Neural progenitor cell (in vitro differentiated cells): ENCODE data around the gene TGFBR2. TPM values are rescaled to one million over a fixed set of nuclear protein-coding genes. Genes with fewer than 3 reads are reported as not detected.
"Not testable (repeated sequence)": the region's sequence is repeated elsewhere in the genome, so short reads cannot be mapped to it uniquely, and the experiment has no call there.

Experiments
- DNase-seq: peaks from one replicate; pipeline ENCODE4 v3.0.0-alpha.2; 2016; ENCODE audit warnings: low spot score
- H2AFZ ChIP-seq: fragments of 200-600 bp; sonication (generic); replicated peaks from 2 replicates; pipeline ENCODE4 v1.6.1; 2016; ENCODE audit warnings: antibody characterized with exemption
- H3F3A ChIP-seq: fragments of 200-600 bp; sonication (generic); 2 replicates; pipeline ENCODE4 v1.6.1; 2016; ENCODE audit warnings: antibody characterized with exemption, low read depth
- H3K27ac ChIP-seq: fragments of 200-600 bp; sonication (generic); 2 replicates; pipeline ENCODE4 v1.5.1; 2016; ENCODE audit warnings: mild to moderate bottlenecking
- H3K27me3 ChIP-seq: fragments of 200-600 bp; sonication (generic); 2 replicates; pipeline ENCODE4 v1.6.1; 2016; ENCODE audit warnings: mild to moderate bottlenecking, moderate library complexity
- H3K36me3 ChIP-seq: fragments of 200-600 bp; sonication (generic); 2 replicates; pipeline ENCODE4 v1.5.1; 2016
- H3K4me1 ChIP-seq: fragments of 200-600 bp; sonication (generic); 2 replicates; pipeline ENCODE4 v1.6.1; 2016; ENCODE audit warnings: mixed run types
- H3K4me2 ChIP-seq: fragments of 200-600 bp; sonication (generic); 2 replicates; pipeline ENCODE4 v1.6.1; 2016
- H3K4me3 ChIP-seq: fragments of 200-600 bp; sonication (generic); 2 replicates; pipeline ENCODE4 v1.5.1; 2016
- H3K79me2 ChIP-seq: fragments of 200-600 bp; sonication (generic); 2 replicates; pipeline ENCODE4 v1.6.1; 2016; ENCODE audit warnings: low read depth
- H3K9ac ChIP-seq: fragments of 200-600 bp; sonication (generic); 2 replicates; pipeline ENCODE4 v1.6.1; 2016
- H3K9me3 ChIP-seq: fragments of 200-600 bp; sonication (generic); 2 replicates; pipeline ENCODE4 v1.5.1; 2016; ENCODE audit warnings: low read depth
- H4K20me1 ChIP-seq: fragments of 200-600 bp; sonication (generic); 2 replicates; pipeline ENCODE4 v1.6.1; 2016; ENCODE audit warnings: low read depth
- H3K27ac Mint-ChIP-seq: 3 replicates; pipeline ENCODE4 v1.8.0; 2021; ENCODE audit warnings: mixed read lengths
- H3K27me3 Mint-ChIP-seq: 2 replicates; pipeline ENCODE4 v1.8.0; 2022; ENCODE audit warnings: low read depth, mild to moderate bottlenecking, inconsistent platforms, moderate library complexity, mixed read lengths; ENCODE audit not compliant: insufficient read depth
- H3K36me3 Mint-ChIP-seq: 3 replicates; pipeline ENCODE4 v1.8.0; 2021; ENCODE audit warnings: mixed read lengths
- H3K4me1 Mint-ChIP-seq: 3 replicates; pipeline ENCODE4 v1.8.0; 2021; ENCODE audit warnings: mixed read lengths
- H3K4me3 Mint-ChIP-seq: 3 replicates; pipeline ENCODE4 v1.8.0; 2021; ENCODE audit warnings: mild to moderate bottlenecking, moderate library complexity, mixed read lengths
- H3K9me3 Mint-ChIP-seq: 3 replicates; pipeline ENCODE4 v1.8.0; 2020; ENCODE audit warnings: mixed read lengths
- EZH2 ChIP-seq: fragments of 200-600 bp; sonication (generic); IDR thresholded peaks from 2 replicates; pipeline ENCODE4 v1.6.1; 2017; ENCODE audit warnings: antibody characterized with exemption, mild to moderate bottlenecking, moderate library complexity
- EZH2phosphoT487 ChIP-seq: fragments of 200-600 bp; sonication (generic); IDR thresholded peaks from 2 replicates; pipeline ENCODE4 v1.6.1; 2017; ENCODE audit warnings: antibody characterized with exemption
- total RNA-seq: library from RNA; depleted of rRNA; stranded (reverse); fragments of >200 nt; gene quantifications from 2 replicates; pipeline ENCODE4 v1.2.3, GENCODE V29; 2015; ENCODE audit warnings: low replicate concordance
- TF ChIP-seq, protein P1 (sequence below): fragments of 200-600 bp; sonication (generic); IDR thresholded peaks from 2 replicates; pipeline ENCODE4 v1.5.1; 2017; ENCODE audit warnings: antibody characterized with exemption, mild to moderate bottlenecking

Gene TGFBR2
- total RNA-seq, 1 donor from 2014 or later: 7.3 TPM

DNA sequence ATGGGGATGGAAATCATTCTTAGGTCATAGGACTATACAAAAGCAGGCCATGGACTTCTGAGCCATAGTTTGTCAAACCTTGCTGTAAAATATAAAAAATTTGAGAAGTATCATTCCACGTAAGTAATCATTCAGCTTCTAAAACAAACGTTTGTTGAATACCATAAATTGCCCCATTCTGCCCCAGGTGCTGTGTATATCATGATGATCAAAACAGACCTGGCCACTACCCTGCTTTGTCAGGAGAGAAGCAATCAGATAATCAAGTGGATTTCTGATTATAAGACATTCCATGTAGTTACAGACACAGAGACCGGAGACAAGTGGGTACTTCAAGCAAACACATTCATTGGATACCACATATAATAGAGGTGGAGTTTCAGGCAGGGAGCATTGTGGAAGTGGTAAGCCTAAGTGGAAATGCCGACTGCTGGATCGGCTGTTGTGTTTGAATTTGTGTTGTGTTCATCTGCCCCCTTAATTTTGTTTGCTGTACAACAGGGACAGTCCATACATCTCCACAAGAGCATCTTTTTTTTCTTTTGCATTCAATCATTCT is 61.7 kb downstream of the TGFBR2 start:
- H3K36me3 Mint-ChIP-seq: peaks cover 38% of the 10 kb centered on the region
- Histone ChIP-seq H3K79me2 (no peaks in the 10 kb centered on the region), H3K4me3 (no peak overlapping the region), H3K9ac (no peak overlapping the region), H2AFZ (no peak overlapping the region), H3K27me3 (no peaks in the 10 kb centered on the region), H3K9me3 (no peaks in the 10 kb centered on the region), H3F3A (no peaks in the 10 kb centered on the region), H3K27ac (no peak overlapping the region), H4K20me1 (no peaks in the 10 kb centered on the region), H3K36me3 (no peaks in the 10 kb centered on the region), H3K4me2 (peak overlapping the region; percentile 23), H3K4me1 (peaks cover 22% of the 10 kb centered on the region)
- no peaks in the 10 kb centered on the region for H3K27me3 Mint-ChIP-seq
- DNase-seq: no peak
- H3K4me1 Mint-ChIP-seq: peaks cover 45% of the 10 kb centered on the region
- no peak overlapping the region for H3K4me3 Mint-ChIP-seq
- TF ChIP-seq, protein P1, sequence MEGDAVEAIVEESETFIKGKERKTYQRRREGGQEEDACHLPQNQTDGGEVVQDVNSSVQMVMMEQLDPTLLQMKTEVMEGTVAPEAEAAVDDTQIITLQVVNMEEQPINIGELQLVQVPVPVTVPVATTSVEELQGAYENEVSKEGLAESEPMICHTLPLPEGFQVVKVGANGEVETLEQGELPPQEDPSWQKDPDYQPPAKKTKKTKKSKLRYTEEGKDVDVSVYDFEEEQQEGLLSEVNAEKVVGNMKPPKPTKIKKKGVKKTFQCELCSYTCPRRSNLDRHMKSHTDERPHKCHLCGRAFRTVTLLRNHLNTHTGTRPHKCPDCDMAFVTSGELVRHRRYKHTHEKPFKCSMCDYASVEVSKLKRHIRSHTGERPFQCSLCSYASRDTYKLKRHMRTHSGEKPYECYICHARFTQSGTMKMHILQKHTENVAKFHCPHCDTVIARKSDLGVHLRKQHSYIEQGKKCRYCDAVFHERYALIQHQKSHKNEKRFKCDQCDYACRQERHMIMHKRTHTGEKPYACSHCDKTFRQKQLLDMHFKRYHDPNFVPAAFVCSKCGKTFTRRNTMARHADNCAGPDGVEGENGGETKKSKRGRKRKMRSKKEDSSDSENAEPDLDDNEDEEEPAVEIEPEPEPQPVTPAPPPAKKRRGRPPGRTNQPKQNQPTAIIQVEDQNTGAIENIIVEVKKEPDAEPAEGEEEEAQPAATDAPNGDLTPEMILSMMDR: no peak
- no peak for TF ChIP-seq EZH2phosphoT487
- no peak for TF ChIP-seq EZH2
- peak overlapping the region; percentile 38 for H3K27ac Mint-ChIP-seq
- no peaks in the 10 kb centered on the region for H3K9me3 Mint-ChIP-seq

DNA sequence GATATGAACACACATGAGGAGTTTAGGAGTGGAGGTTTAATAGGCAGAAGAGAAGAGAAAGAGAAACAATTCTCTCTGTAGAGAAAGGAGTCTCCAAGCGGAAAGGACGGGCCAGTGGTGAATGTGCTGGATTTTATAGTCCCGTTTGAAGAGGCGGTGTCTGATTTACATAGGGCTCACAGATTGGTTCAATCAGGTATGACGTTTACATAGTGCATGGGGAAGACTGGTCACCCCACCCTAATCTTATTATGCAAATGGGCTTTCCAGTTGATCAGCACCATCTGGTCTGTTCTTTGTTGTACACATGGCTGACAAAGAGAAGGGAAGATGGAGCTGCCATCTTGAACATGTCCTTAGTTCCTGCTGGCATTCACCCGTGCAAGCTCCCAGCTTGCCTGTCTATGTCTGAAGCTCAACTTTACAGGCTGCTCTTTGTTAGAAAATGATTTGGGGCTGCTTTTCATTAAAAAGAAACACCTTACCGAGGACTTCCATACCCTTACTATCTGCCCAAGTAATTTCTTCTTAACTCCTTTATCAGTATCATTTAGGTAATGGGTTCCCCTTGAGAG is 63.0 kb downstream of the TGFBR2 start:
- Mint-ChIP-seq H3K36me3 (peaks cover 39% of the 10 kb centered on the region), H3K4me1 (peaks cover 40% of the 10 kb centered on the region)
- not testable (repeated sequence) for H3K4me3 ChIP-seq, H3K36me3 ChIP-seq, H3K27ac ChIP-seq, H3K9ac ChIP-seq, H3K4me3 Mint-ChIP-seq, H3K79me2 ChIP-seq, H3K9me3 Mint-ChIP-seq, H3K9me3 ChIP-seq, H3K27me3 Mint-ChIP-seq, H2AFZ ChIP-seq, H3F3A ChIP-seq, H4K20me1 ChIP-seq, H3K4me2 ChIP-seq, H3K27me3 ChIP-seq, H3K27ac Mint-ChIP-seq
- DNase-seq: peak; percentile 37
- peaks cover 22% of the 10 kb centered on the region for H3K4me1 ChIP-seq

DNA sequence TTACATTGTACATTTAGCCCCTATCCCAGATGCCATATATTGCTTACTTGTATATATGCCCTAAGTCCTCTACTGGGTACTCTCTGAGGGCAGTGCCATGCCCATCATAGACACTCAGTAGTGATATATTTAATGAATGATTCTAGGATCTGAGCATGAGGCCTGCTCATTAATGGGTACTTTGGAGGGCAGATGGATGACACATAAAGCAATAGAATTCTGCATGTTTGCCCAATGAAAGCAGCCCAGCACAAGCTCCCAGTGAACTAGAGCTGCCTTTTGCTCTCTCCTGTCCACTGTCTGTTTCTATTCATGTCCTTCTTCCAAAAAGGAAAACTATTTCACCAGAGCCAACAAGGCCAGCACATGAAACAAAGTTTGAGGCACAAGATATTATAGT is 63.9 kb downstream of the TGFBR2 start:
- Mint-ChIP-seq H3K27me3 (no peaks in the 10 kb centered on the region), H3K4me1 (peaks cover 33% of the 10 kb centered on the region), H3K4me3 (no peak overlapping the region), H3K36me3 (peaks cover 48% of the 10 kb centered on the region), H3K9me3 (no peaks in the 10 kb centered on the region), H3K27ac (no peak overlapping the region)
- no peak for DNase-seq
- H2AFZ ChIP-seq: no peak overlapping the region
- no peaks in the 10 kb centered on the region for H3K27me3 ChIP-seq
- no peak overlapping the region for H3K27ac ChIP-seq
- no peak overlapping the region for H3K9ac ChIP-seq
- no peaks in the 10 kb centered on the region for H3F3A ChIP-seq
- H3K4me2 ChIP-seq: no peak overlapping the region
- TF ChIP-seq EZH2 (no peak), EZH2phosphoT487 (no peak)
- TF ChIP-seq, protein P1: no peak
- H3K4me1 ChIP-seq: peaks cover 22% of the 10 kb centered on the region
- H3K9me3 ChIP-seq: no peaks in the 10 kb centered on the region
- H3K79me2 ChIP-seq: no peaks in the 10 kb centered on the region
- H4K20me1 ChIP-seq: no peaks in the 10 kb centered on the region
- no peaks in the 10 kb centered on the region for H3K36me3 ChIP-seq
- H3K4me3 ChIP-seq: no peak overlapping the region

DNA sequence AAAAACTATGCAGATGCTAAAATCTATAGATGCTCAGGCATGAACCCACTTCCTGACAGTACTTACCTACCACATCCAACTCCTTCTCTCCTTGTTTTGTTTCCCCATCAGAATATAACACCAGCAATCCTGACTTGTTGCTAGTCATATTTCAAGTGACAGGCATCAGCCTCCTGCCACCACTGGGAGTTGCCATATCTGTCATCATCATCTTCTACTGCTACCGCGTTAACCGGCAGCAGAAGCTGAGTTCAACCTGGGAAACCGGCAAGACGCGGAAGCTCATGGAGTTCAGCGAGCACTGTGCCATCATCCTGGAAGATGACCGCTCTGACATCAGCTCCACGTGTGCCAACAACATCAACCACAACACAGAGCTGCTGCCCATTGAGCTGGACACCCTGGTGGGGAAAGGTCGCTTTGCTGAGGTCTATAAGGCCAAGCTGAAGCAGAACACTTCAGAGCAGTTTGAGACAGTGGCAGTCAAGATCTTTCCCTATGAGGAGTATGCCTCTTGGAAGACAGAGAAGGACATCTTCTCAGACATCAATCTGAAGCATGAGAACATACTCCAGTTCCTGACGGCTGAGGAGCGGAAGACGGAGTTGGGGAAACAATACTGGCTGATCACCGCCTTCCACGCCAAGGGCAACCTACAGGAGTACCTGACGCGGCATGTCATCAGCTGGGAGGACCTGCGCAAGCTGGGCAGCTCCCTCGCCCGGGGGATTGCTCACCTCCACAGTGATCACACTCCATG is 65.3 kb downstream of the TGFBR2 start:
- H3K79me2 ChIP-seq: no peaks in the 10 kb centered on the region

More for the DNA sequence above, 65.3 kb downstream of the TGFBR2 start:
- Histone ChIP-seq H3K9ac (no peak overlapping the region), H3K27me3 (no peaks in the 10 kb centered on the region), H3K4me1 (peaks cover 17% of the 10 kb centered on the region), H3K4me2 (no peak overlapping the region), H4K20me1 (no peaks in the 10 kb centered on the region), H3F3A (no peaks in the 10 kb centered on the region), H3K36me3 (no peaks in the 10 kb centered on the region), H2AFZ (no peak overlapping the region), H3K27ac (no peak overlapping the region), H3K4me3 (no peak overlapping the region), H3K9me3 (no peaks in the 10 kb centered on the region)
- Mint-ChIP-seq H3K27me3 (no peaks in the 10 kb centered on the region), H3K36me3 (peaks cover 56% of the 10 kb centered on the region), H3K27ac (no peak overlapping the region), H3K4me1 (peaks cover 27% of the 10 kb centered on the region), H3K4me3 (no peak overlapping the region), H3K9me3 (no peaks in the 10 kb centered on the region)
- DNase-seq: no peak
- TF ChIP-seq, protein P1: no peak
- TF ChIP-seq EZH2phosphoT487: no peak
- TF ChIP-seq EZH2: no peak
